Esophagus muscularis mucosa (tissue), 3 donors: ENCODE results near the gene PIBF1.

Source experiments
- CTCF ChIP-seq, 3 experiments: fragments of 200-600 bp in 2 of 3; fragments of 450-650 bp in 1 of 3; sonication (generic) in 2 of 3; IDR thresholded peaks; one replicate each; pipeline ENCODE4 v1.5.1; 2017 to 2019; ENCODE audit warnings: antibody characterized with exemption in 3 of 3, mild to moderate bottlenecking in 2 of 3, moderate library complexity in 1 of 3
- POLR2A ChIP-seq: fragments of 450-650 bp; IDR thresholded peaks from one replicate; pipeline ENCODE4 v1.6.1; 2017; ENCODE audit warnings: antibody characterized with exemption, moderate library complexity, mild to moderate bottlenecking, low read depth
- POLR2AphosphoS5 ChIP-seq, 2 donors: sonication (generic); formaldehyde crosslinking; IDR thresholded peaks; one replicate each; pipeline ENCODE4 v1.6.1; 2017; ENCODE audit warnings: antibody characterized with exemption in 2 of 2

- no peak for TF ChIP-seq CTCF (IDR thresholded peaks at IDR 0.05)
- no peak for TF ChIP-seq POLR2A
- TF ChIP-seq POLR2AphosphoS5 (IDR thresholded peaks at IDR 0.05): no peak
Observed at GRCh38 chr13:72754111-72754510, 27.8 kb upstream of the PIBF1 start.
